Right lobe of liver (tissue), 6 donors: Measurements from ENCODE around the gene ZNF451. TPM values are rescaled to one million over a fixed set of nuclear protein-coding genes. Genes with fewer than 3 reads are reported as not detected.

Experiments used
- ATAC-seq, 4 donors: fragments of 200-7000 bp; cut with Tn5 transposase; one replicate each; pipeline ENCODE4 v1.9.1; 2020; ENCODE audit warnings: mild to moderate bottlenecking in 4 of 4, moderate library complexity in 4 of 4
- DNase-seq, 3 donors: peaks; one replicate each; pipeline ENCODE4 v3.0.0-alpha.2; 2020
- H3K27ac ChIP-seq, 3 donors: fragments of 200-600 bp; one replicate each; pipeline ENCODE4 v1.8.0; 2022
- H3K27me3 ChIP-seq, 2 donors: fragments of 200-600 bp; one replicate each; pipeline ENCODE4 v1.8.0; 2022
- H3K36me3 ChIP-seq, 4 donors: fragments of 200-600 bp; sonication (generic) in 1 of 4; one replicate each; pipeline versions ENCODE4 v1.5.1 to v1.8.0; 2017 to 2022; ENCODE audit warnings: control low read depth in 1 of 4
- H3K4me1 ChIP-seq, 4 donors: fragments of 200-600 bp; sonication (generic) in 1 of 4; one replicate each; pipeline versions ENCODE4 v1.5.1 to v1.8.0; 2017 to 2022; ENCODE audit warnings: control low read depth in 1 of 4
- H3K4me3 ChIP-seq, 3 donors: fragments of 200-600 bp; one replicate each; pipeline ENCODE4 v1.8.0; 2022
- H3K9me3 ChIP-seq, 4 donors: fragments of 200-600 bp; sonication (generic) in 1 of 4; one replicate each; pipeline versions ENCODE4 v1.5.1 to v1.8.0; 2017 to 2022; ENCODE audit warnings: control low read depth in 1 of 4
- POLR2A ChIP-seq: fragments of 450-650 bp; IDR thresholded peaks from one replicate; pipeline ENCODE4 v1.6.1; 2017; ENCODE audit warnings: antibody characterized with exemption, mild to moderate bottlenecking
- WGBS: methylation state at CpG from one replicate; pipeline ENCODE4 v1.1.6; 2018; ENCODE audit warnings: low coverage, low lambda C conversion rate; ENCODE audit not compliant: insufficient coverage; ENCODE audit errors: missing lambda C conversion rate; 5-methylcytosine and 5-hydroxymethylcytosine counted together
- intact Hi-C, 2 donors: fragments of 100-400 bp; cut with DNase I; formaldehyde crosslinking; loops; one replicate each; pipeline versions ENCODE4 v1.11.2 to v1.14.1; 2022
- total RNA-seq, 6 experiments: library from RNA; depleted of rRNA in 2 of 6; stranded (reverse); fragments of >200 nt in 2 of 6; fragmentation: NEBNext Ultra II Directional in 3 of 6; extraction: Animal tissue kit (Norgen Biotek cat#: 25700) in 3 of 6; gene quantifications; one replicate each; pipeline versions ENCODE4 v1.1.0 to v1.2.4, GENCODE V29; 2016 to 2023
- TF ChIP-seq, protein P1 (sequence below), 4 donors: fragments of 200-600 bp in 3 of 4; fragments of 450-650 bp in 1 of 4; IDR thresholded peaks; one replicate each; pipeline versions ENCODE4 v1.5.1 to v1.8.0; 2016 to 2022; ENCODE audit warnings: antibody characterized with exemption in 4 of 4, mild to moderate bottlenecking in 2 of 4
- donor health status: DM: no; HTN: yes; CAD: no.
- donor health status: DM: no; HTN: no; CAD: no.
- donor health status: DM: no; HTN: no; CAD: no.
- donor health status: DM: no; HTN: yes; CAD: no.
- donor health status: DM: no; HTN: yes; CAD: no.

The ZNF451 gene
- total RNA-seq, 6 experiments from 2014 or later: 14.4 to 24.9 (median 19.1) TPM

DNA sequence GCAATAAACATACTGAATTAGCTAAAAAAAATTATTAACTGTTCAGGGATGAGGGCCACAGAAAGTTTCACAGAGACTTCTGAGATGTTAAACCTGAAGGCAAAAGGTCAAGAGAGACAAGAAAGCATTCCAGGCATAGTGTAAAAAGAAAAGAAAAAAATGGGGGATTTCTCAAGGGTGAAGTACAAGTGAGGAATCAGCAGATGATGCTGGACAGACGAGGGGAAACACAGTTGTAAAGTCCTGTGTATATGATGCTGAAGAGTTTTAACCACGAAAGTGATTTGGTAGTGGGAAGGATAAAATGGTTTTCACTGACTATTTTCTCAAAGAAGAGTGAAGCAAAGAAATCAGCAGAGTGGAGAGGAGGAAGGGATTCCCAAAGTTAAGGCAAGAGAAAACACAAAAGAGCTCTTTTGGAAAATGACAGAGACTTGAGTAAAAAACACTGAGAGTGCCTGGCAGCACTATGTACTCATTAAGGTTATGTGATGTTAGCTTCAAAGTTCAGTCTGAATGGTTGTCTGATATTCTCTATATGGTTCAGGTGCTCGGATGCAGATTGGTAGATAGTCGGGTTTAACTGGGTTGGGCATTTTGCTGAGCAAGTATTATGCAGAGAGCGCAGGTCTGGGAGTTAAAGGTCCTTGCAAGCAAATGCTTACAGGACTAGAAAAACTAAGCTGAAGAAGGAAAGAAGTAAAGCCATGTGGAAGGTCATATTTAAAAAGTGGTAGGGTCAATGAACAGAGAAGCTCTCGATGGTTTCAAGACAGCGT, 115.8 kb downstream of the ZNF451 start:
- H3K4me3 ChIP-seq: no peak overlapping the region
- no peak for ATAC-seq
- intact Hi-C loops: no loop called here
- H3K9me3 ChIP-seq: no peaks in the 10 kb centered on the region
- no peaks in the 10 kb centered on the region for H3K36me3 ChIP-seq
- WGBS: 88% methylated on average over 7 of the region's 7 CpGs
- no peaks in the 10 kb centered on the region for H3K4me1 ChIP-seq
- no peak for DNase-seq
- no peak overlapping the region for H3K27ac ChIP-seq
- no peaks in the 10 kb centered on the region for H3K27me3 ChIP-seq
- TF ChIP-seq, protein P1, sequence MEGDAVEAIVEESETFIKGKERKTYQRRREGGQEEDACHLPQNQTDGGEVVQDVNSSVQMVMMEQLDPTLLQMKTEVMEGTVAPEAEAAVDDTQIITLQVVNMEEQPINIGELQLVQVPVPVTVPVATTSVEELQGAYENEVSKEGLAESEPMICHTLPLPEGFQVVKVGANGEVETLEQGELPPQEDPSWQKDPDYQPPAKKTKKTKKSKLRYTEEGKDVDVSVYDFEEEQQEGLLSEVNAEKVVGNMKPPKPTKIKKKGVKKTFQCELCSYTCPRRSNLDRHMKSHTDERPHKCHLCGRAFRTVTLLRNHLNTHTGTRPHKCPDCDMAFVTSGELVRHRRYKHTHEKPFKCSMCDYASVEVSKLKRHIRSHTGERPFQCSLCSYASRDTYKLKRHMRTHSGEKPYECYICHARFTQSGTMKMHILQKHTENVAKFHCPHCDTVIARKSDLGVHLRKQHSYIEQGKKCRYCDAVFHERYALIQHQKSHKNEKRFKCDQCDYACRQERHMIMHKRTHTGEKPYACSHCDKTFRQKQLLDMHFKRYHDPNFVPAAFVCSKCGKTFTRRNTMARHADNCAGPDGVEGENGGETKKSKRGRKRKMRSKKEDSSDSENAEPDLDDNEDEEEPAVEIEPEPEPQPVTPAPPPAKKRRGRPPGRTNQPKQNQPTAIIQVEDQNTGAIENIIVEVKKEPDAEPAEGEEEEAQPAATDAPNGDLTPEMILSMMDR (IDR thresholded peaks at IDR 0.05): no peak
- TF ChIP-seq POLR2A: no peak

GRCh38 chr6:57207141-57207540, 117.2 kb downstream of the ZNF451 start:
- no peak overlapping the region for H3K4me3 ChIP-seq
- TF ChIP-seq, protein P1 (IDR thresholded peaks at IDR 0.05): no peak
- no peak for TF ChIP-seq POLR2A
- H3K9me3 ChIP-seq: no peaks in the 10 kb centered on the region
- H3K4me1 ChIP-seq: no peaks in the 10 kb centered on the region
- DNase-seq (no peak), ATAC-seq (no peak)
- no peaks in the 10 kb centered on the region for H3K36me3 ChIP-seq
- no peak overlapping the region for H3K27ac ChIP-seq
- H3K27me3 ChIP-seq: no peaks in the 10 kb centered on the region
- intact Hi-C loops: no loop called here
- 82% methylated on average over 2 of the region's 2 CpGs for WGBS

GRCh38 chr6:57207872-57208271, 117.9 kb downstream of the ZNF451 start:
- no peak for ATAC-seq
- Histone ChIP-seq H3K4me1 (no peaks in the 10 kb centered on the region), H3K4me3 (no peak overlapping the region), H3K36me3 (no peaks in the 10 kb centered on the region), H3K27me3 (no peaks in the 10 kb centered on the region), H3K27ac (no peak overlapping the region), H3K9me3 (no peaks in the 10 kb centered on the region)
- DNase-seq: no peak
- TF ChIP-seq, protein P1 (IDR thresholded peaks at IDR 0.05): no peak
- TF ChIP-seq POLR2A: no peak
- WGBS: 93% methylated on average over 4 of the region's 4 CpGs
- intact Hi-C loops: no loop called here

- Histone ChIP-seq H3K27ac (no peak overlapping the region), H3K36me3 (no peaks in the 10 kb centered on the region), H3K4me1 (no peaks in the 10 kb centered on the region), H3K27me3 (no peaks in the 10 kb centered on the region), H3K9me3 (no peaks in the 10 kb centered on the region), H3K4me3 (no peak overlapping the region)
- intact Hi-C loops: no loop called here
- TF ChIP-seq POLR2A: no peak
- TF ChIP-seq, protein P1 (IDR thresholded peaks at IDR 0.05): no peak
- no peak for ATAC-seq
- no peak for DNase-seq
These were observed 119.0 kb downstream of the ZNF451 start for GRCh38 chr6:57209030-57209429.
